Pancreas (tissue), 10 donors: Measurements from ENCODE around the gene RAMACL. TPM values are rescaled to one million over a fixed set of nuclear protein-coding genes. Genes with fewer than 3 reads are reported as not detected.

Source experiments
- ATAC-seq, 4 donors: fragments of 200-7000 bp; cut with Tn5 transposase; one replicate each; pipeline versions ENCODE4 v1.8.0 to v1.9.1; 2020; ENCODE audit warnings: mild to moderate bottlenecking in 4 of 4, moderate library complexity in 4 of 4
- DNase-seq, 6 donors: peaks; one replicate each; pipeline ENCODE4 v3.0.0-alpha.2; 2020
- FAIRE-seq: peaks from 2 replicates; lab custom pipeline; 2012; peaks lifted over from hg19 to GRCh38; lab: Jason Lieb, UNC
- H3K27ac ChIP-seq, 4 donors: fragments of 200-600 bp; sonication (generic); 1 replicate in 3 of 4; 2 replicates in 1 of 4; pipeline versions ENCODE4 v1.5.0 to v1.8.0; 2020
- H3K27me3 ChIP-seq, 4 donors: fragments of 200-600 bp; one replicate each; pipeline ENCODE4 v1.8.0; 2021
- H3K36me3 ChIP-seq, 3 donors: fragments of 200-600 bp; sonication (generic) in 1 of 3; one replicate each; pipeline versions ENCODE4 v1.5.0 to v1.8.0; 2020 to 2021
- H3K4me1 ChIP-seq, 3 donors: fragments of 200-600 bp; one replicate each; pipeline ENCODE4 v1.8.0; 2021
- H3K4me3 ChIP-seq, 4 donors: fragments of 200-600 bp; sonication (generic) in 2 of 4; one replicate each; pipeline versions ENCODE4 v1.5.0 to v1.8.0; 2020 to 2021
- H3K9me3 ChIP-seq, 4 donors: fragments of 200-600 bp; one replicate each; pipeline ENCODE4 v1.8.0; 2021
- WGBS, 2 donors: extraction: QIAGEN DNeasy Blood & Tissue Kit; methylation state at CpG; one replicate each; pipeline ENCODE4 v1.1.7; 2013; 5-methylcytosine and 5-hydroxymethylcytosine counted together
- intact Hi-C, 3 donors: fragments of 100-400 bp; cut with DNase I; formaldehyde crosslinking; loops; one replicate each; pipeline versions ENCODE4 v1.11.1 to v1.14.2; 2022
- polyA plus RNA-seq, 2 donors: library from polyadenylated mRNA; stranded (reverse); fragments of 200-250 nt; gene quantifications; one replicate each; pipeline ENCODE4 v1.2.3, GENCODE V29; 2013
- total RNA-seq, 6 donors: library from RNA; stranded (reverse); fragmentation: NEBNext Ultra II Directional in 4 of 6; extraction: Animal tissue kit (Norgen Biotek cat#: 25700) in 4 of 6; gene quantifications; one replicate each; pipeline versions ENCODE4 v1.2.1 to v1.2.4, GENCODE V29; 2021 to 2023
- TF ChIP-seq, protein P1 (sequence below), 4 donors: fragments of 200-600 bp; sonication (generic) in 3 of 4; IDR thresholded peaks; one replicate each; pipeline versions ENCODE4 v1.5.0 to v1.8.0; 2021; ENCODE audit warnings: antibody characterized with exemption in 4 of 4
- donor health status: healthy with polysubstance abuse.
- donor health status: DM: no; HTN: no; CAD: no; lungs with moderate emphysema.
- donor health status: DM: no; HTN: no; CAD: no.
- donor health status: control.
- donor health status: control.
- donor health status: Bipolar disorder and iron deficiency.
- donor health status: DM: yes; HTN: yes; CAD: no.
- donor health status: DM: no; HTN: no; CAD: no.
- donor health status: DM: no; HTN: no; CAD: no.
- donor health status: DM: yes; HTN: yes; CAD: no.

Gene RAMACL
- total and polyA plus RNA-seq, 8 donors: 0.33 to 3.1 (median 1.0) TPM

DNA sequence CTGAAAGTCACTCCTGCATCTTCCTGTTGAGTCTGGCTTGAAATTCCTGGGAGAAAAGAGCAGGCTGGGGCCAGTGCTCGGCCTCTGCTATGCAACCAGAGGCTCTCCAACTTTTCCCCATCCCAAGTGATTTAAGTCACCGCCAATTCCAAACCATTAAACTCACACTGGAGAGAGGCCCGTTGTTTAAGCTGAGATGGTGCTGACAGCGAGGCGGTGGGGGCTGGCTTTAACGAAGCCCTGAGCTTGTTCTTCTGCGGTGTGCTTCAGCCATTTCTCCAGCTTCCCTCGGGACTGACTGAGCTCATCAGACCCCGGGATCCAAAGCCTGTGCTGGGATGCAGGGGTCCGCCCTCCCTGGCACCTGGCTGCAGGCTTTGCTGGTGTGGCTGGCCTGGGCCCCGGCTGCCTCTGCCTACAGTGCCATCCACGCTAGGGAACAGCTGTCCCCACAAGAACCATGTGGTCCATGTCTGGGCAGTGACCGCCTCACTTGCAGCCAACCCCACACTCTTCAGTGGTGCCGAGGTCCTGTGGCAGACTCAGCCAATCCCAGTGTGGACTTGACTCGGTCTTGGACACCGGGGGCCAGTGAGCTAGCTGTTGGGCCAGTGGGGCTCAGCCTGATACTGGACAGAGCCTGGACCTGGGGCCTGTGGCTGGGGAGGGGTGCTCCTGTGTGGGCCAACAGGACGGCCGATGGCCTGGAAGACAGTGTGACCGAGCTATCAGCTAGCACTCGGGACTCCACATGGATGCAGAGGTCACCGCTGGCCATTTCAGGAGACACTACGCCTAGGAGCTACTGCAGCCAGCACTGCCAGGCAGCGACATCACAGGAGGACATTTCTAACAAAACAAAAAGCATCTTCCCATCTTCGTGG lies 21.2 kb downstream of the RAMACL start:
- TF ChIP-seq, protein P1, sequence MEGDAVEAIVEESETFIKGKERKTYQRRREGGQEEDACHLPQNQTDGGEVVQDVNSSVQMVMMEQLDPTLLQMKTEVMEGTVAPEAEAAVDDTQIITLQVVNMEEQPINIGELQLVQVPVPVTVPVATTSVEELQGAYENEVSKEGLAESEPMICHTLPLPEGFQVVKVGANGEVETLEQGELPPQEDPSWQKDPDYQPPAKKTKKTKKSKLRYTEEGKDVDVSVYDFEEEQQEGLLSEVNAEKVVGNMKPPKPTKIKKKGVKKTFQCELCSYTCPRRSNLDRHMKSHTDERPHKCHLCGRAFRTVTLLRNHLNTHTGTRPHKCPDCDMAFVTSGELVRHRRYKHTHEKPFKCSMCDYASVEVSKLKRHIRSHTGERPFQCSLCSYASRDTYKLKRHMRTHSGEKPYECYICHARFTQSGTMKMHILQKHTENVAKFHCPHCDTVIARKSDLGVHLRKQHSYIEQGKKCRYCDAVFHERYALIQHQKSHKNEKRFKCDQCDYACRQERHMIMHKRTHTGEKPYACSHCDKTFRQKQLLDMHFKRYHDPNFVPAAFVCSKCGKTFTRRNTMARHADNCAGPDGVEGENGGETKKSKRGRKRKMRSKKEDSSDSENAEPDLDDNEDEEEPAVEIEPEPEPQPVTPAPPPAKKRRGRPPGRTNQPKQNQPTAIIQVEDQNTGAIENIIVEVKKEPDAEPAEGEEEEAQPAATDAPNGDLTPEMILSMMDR (IDR thresholded peaks at IDR 0.05): no peak
- no peak overlapping the region for H3K27ac ChIP-seq
- no peaks in the 10 kb centered on the region for H3K36me3 ChIP-seq
- FAIRE-seq (no peak), ATAC-seq (no peak), DNase-seq (no peak)
- no peak overlapping the region for H3K4me3 ChIP-seq
- intact Hi-C loops: no loop called here
- H3K9me3 ChIP-seq: no peaks in the 10 kb centered on the region
- H3K4me1 ChIP-seq: no peaks in the 10 kb centered on the region
- no peaks in the 10 kb centered on the region for H3K27me3 ChIP-seq
- WGBS, 2 donors: 89 to 93% methylated on average over 24 of the region's 24 CpGs

DNA sequence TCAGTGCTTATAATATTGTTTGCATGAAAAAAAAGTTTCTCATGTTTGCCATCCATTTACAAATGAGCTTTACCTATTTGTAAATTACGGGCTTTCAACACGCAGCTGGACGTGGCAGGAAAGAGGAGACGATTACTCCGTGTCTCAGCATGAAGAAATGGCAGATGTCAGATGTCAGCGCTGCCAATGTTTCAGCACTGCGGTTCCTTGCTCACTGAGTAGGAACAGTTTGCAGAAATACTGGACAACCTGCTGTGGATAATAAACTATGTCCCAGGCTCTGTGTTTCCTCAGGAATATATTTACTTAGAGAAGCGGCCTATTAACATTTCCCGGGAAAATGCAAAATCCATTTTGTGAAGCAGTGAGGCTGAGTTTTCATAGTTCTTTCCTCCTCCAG lies 22.7 kb downstream of the RAMACL start:
- H3K27me3 ChIP-seq: no peaks in the 10 kb centered on the region
- TF ChIP-seq, protein P1 (IDR thresholded peaks at IDR 0.05): no peak
- H3K4me3 ChIP-seq: no peak overlapping the region
- no peak overlapping the region for H3K27ac ChIP-seq
- no peak for FAIRE-seq
- H3K36me3 ChIP-seq: no peaks in the 10 kb centered on the region
- no peaks in the 10 kb centered on the region for H3K9me3 ChIP-seq
- H3K4me1 ChIP-seq: no peaks in the 10 kb centered on the region
- ATAC-seq: no peak
- 86 to 90% methylated on average over 9 of the region's 9 CpGs for WGBS, 2 donors
- intact Hi-C loops: no loop called here
- no peak for DNase-seq

DNA sequence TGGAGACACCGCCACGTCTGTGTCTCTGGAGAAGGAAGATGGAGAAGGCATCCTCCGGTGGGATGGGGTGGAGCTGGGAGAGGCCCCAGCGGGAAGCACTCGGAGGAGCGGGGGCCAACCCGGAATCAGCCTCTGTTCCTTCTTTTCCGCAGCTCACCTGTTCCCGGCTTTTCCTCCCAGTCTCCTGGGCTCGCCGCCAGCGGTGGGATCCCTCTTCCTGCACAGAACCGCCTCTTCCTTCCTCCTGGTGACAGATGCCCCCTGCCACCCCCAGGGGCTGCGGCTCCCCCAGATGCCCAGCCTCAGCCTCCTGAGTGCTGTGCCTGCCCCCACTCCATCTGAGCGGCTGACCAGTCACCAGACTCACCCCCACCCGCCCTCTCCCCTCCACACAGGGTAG lies 23.3 kb downstream of the RAMACL start:
- no peaks in the 10 kb centered on the region for H3K4me1 ChIP-seq
- no peak for DNase-seq
- ATAC-seq: no peak
- H3K9me3 ChIP-seq: no peaks in the 10 kb centered on the region
- no peak for FAIRE-seq
- intact Hi-C loops: no loop called here
- no peak overlapping the region for H3K4me3 ChIP-seq
- 87 to 92% methylated on average over 16 of the region's 16 CpGs for WGBS, 2 donors
- TF ChIP-seq, protein P1 (IDR thresholded peaks at IDR 0.05): no peak
- H3K27ac ChIP-seq: no peak overlapping the region
- H3K27me3 ChIP-seq: no peaks in the 10 kb centered on the region
- no peaks in the 10 kb centered on the region for H3K36me3 ChIP-seq

DNA sequence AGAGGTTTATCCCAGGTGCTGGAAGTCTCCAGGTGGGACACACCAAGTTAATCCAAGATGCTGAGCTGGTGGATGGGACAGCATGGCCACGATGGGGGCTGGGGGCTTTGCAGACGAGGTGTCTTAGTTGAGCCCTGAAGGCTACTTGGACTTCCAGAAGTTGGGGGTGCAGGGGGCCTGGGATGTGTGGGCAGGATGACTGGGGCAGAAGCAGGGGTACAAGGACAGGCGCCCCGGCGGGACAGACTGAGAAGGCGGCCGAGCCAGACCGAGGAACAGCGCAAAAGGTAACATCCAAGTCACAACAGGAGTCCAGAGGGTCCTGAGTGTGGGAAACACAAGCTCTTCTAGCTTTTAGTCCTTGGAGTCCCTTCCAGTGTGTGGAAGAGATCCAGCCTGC lies 23.8 kb downstream of the RAMACL start:
- WGBS, 2 donors: 97 to 99% methylated on average over 9 of the region's 9 CpGs
- Histone ChIP-seq H3K36me3 (no peaks in the 10 kb centered on the region), H3K4me1 (no peaks in the 10 kb centered on the region), H3K27me3 (no peaks in the 10 kb centered on the region), H3K9me3 (no peaks in the 10 kb centered on the region), H3K27ac (no peak overlapping the region), H3K4me3 (no peak overlapping the region)
- intact Hi-C loops: no loop called here
- ATAC-seq (no peak), DNase-seq (no peak), FAIRE-seq (no peak)
- TF ChIP-seq, protein P1 (IDR thresholded peaks at IDR 0.05): no peak

DNA sequence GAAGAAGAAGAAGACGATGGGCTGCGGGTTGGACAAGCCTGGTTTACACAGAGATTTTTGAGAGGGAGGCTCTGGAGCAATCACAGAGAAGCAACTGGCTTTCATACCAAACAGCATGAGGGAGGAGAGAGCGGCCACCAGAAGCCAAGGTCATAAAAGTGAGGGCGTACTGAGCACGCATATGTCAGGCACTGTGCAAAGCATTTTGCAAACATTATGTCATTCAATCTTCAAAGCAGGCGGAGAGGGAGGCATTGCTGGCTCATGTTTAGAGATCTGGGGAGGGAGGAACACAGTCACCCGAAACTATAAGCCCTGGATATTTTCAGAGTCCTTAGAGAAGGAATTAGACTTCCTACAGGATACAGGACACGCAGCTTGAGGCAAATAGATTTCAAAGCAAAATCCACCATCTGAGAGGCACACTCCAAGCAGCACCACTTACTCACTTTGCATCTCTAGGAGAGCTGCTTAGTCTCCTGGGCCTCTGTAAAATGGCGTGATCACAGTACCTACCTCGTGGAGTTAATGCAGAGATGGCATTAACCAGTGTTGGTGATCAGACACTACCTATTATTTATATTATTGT lies 24.6 kb downstream of the RAMACL start:
- TF ChIP-seq, protein P1 (IDR thresholded peaks at IDR 0.05): no peak
- H3K27me3 ChIP-seq: no peaks in the 10 kb centered on the region
- 88 to 91% methylated on average over 10 of the region's 10 CpGs for WGBS, 2 donors
- no peak overlapping the region for H3K4me3 ChIP-seq
- no peak overlapping the region for H3K27ac ChIP-seq
- intact Hi-C loops: no loop called here
- H3K4me1 ChIP-seq: peaks cover 0 to 5% (median 0%) of the 10 kb centered on the region in 3 donors
- no peaks in the 10 kb centered on the region for H3K36me3 ChIP-seq
- ATAC-seq (no peak), FAIRE-seq (no peak), DNase-seq (no peak)
- H3K9me3 ChIP-seq: no peaks in the 10 kb centered on the region
